HEK293T (cell line): ENCODE measurements around the gene SNCA.

Experiments used
- FOXM1 ChIP-seq: fragments of 450-650 bp; IDR thresholded peaks from 2 replicates; pipeline ENCODE4 v1.6.1; 2017; ENCODE audit warnings: mild to moderate bottlenecking, borderline replicate concordance
- HDGF ChIP-seq: fragments of 450-650 bp; IDR thresholded peaks from 2 replicates; pipeline ENCODE4 v1.6.1; 2017; ENCODE audit warnings: antibody characterized with exemption, borderline replicate concordance
- L3MBTL2 ChIP-seq: fragments of 450-650 bp; conservative IDR thresholded peaks from 2 replicates; pipeline ENCODE4 v1.6.1; 2016; ENCODE audit warnings: mild to moderate bottlenecking
- LEF1 ChIP-seq: fragments of 450-650 bp; IDR thresholded peaks from 2 replicates; pipeline ENCODE4 v1.6.1; 2017; ENCODE audit warnings: mild to moderate bottlenecking, borderline replicate concordance
- SP1 ChIP-seq: fragments of 450-650 bp; IDR thresholded peaks from 2 replicates; pipeline ENCODE4 v1.6.1; 2017
- SUZ12 ChIP-seq: fragments of 450-650 bp; IDR thresholded peaks from 2 replicates; pipeline ENCODE4 v1.6.1; 2016; ENCODE audit warnings: mild to moderate bottlenecking
- TARDBP ChIP-seq: fragments of 450-650 bp; IDR thresholded peaks from 2 replicates; pipeline ENCODE4 v1.6.1; 2016
- ZNF384 ChIP-seq: fragments of 450-650 bp; IDR thresholded peaks from 2 replicates; pipeline ENCODE4 v1.6.1; 2016

DNA sequence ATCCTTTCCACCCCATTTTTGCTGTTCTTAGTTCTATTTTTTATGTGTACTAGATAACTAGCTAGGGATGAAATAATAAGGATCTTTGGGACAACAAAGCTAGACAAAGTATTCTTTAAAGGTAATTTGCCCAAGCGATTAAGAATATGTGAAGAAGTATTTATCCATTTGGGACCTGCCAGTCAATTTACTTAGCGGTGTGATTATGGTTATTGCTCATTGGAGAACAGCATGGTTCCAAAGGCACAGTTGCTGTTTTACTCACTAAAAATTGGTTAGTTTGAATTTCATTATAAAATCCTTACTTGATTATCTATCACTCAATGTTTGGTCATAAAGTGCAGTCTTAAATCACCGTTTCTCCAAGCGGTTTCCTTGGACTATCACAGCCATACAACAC lies 124.1 kb downstream of the SNCA start:
- TF ChIP-seq HDGF (no peak), LEF1 (no peak), SUZ12 (no peak), L3MBTL2 (no peak), FOXM1 (no peak), ZNF384 (no peak), SP1 (no peak), TARDBP (no peak)
